Trophoblast cell (in vitro differentiated cells and primary cell): ENCODE results near the gene FGF9.

ENCODE experiments used
- DNase-seq, 2 donors: peaks; one replicate each; pipeline ENCODE4 v3.0.0-alpha.2; 2016
- H2AFZ ChIP-seq: 2 replicates; pipeline ENCODE4 v1.6.1; 2013; ENCODE audit warnings: low read length, moderate library complexity, mild to moderate bottlenecking; ENCODE audit not compliant: insufficient read depth, poor library complexity
- H2AK5ac ChIP-seq: 2 replicates; pipeline ENCODE4 v1.6.1; 2013; ENCODE audit warnings: mild to moderate bottlenecking, low read length
- H2BK120ac ChIP-seq: 2 replicates; pipeline ENCODE4 v1.6.1; 2013; ENCODE audit warnings: low read length, mild to moderate bottlenecking, moderate library complexity; ENCODE audit not compliant: insufficient read depth, poor library complexity
- H2BK12ac ChIP-seq: 2 replicates; pipeline ENCODE4 v1.6.1; 2013; ENCODE audit warnings: mild to moderate bottlenecking, low read length, moderate library complexity
- H2BK5ac ChIP-seq: 2 replicates; pipeline ENCODE4 v1.6.1; 2013; ENCODE audit warnings: low read length, low read depth, moderate library complexity, mild to moderate bottlenecking; ENCODE audit not compliant: poor library complexity
- H3K14ac ChIP-seq: 2 replicates; pipeline ENCODE4 v1.6.1; 2013; ENCODE audit warnings: mild to moderate bottlenecking, low read length
- H3K18ac ChIP-seq: 2 replicates; pipeline ENCODE4 v1.6.1; 2013; ENCODE audit warnings: mild to moderate bottlenecking, low read length
- H3K23ac ChIP-seq: 2 replicates; pipeline ENCODE4 v1.6.1; 2013; ENCODE audit warnings: low read length
- H3K27ac ChIP-seq: 2 replicates; pipeline ENCODE4 v1.5.1; 2013; ENCODE audit warnings: low read depth, mild to moderate bottlenecking, inconsistent platforms, low read length, moderate library complexity
- H3K27me3 ChIP-seq: 2 replicates; pipeline ENCODE4 v1.6.1; 2013; ENCODE audit warnings: inconsistent platforms, mild to moderate bottlenecking, low read length, moderate library complexity; ENCODE audit not compliant: insufficient read depth
- H3K36me3 ChIP-seq, 2 experiments: 1 replicate in 1 of 2; 2 replicates in 1 of 2; pipeline ENCODE4 v1.6.1; 2013; ENCODE audit warnings: low read length in 2 of 2, mild to moderate bottlenecking in 2 of 2, moderate library complexity in 1 of 2; ENCODE audit not compliant: insufficient read depth in 2 of 2, control insufficient read depth in 1 of 2
- H3K4ac ChIP-seq: 2 replicates; pipeline ENCODE4 v1.6.1; 2013; ENCODE audit warnings: low read depth, mild to moderate bottlenecking, low read length, moderate library complexity
- H3K4me1 ChIP-seq, 2 experiments: 1 replicate in 1 of 2; 2 replicates in 1 of 2; pipeline ENCODE4 v1.6.1; 2013; ENCODE audit warnings: low read length in 2 of 2, mild to moderate bottlenecking in 2 of 2, moderate library complexity in 1 of 2; ENCODE audit not compliant: insufficient read depth in 2 of 2, control insufficient read depth in 1 of 2
- H3K4me2 ChIP-seq: 2 replicates; pipeline ENCODE4 v1.6.1; 2013; ENCODE audit warnings: inconsistent platforms, mild to moderate bottlenecking, low read length, moderate library complexity
- H3K4me3 ChIP-seq: 2 replicates; pipeline ENCODE4 v1.5.1; 2013; ENCODE audit warnings: mild to moderate bottlenecking, low read depth, low read length, inconsistent platforms
- H3K79me1 ChIP-seq: one replicate; pipeline ENCODE4 v1.6.1; 2013; ENCODE audit warnings: low read length
- H3K79me2 ChIP-seq: 2 replicates; pipeline ENCODE4 v1.6.1; 2013; ENCODE audit warnings: low read length, mild to moderate bottlenecking; ENCODE audit not compliant: control insufficient read depth, insufficient read depth, poor library complexity
- H3K9ac ChIP-seq: 2 replicates; pipeline ENCODE4 v1.6.1; 2013; ENCODE audit warnings: mild to moderate bottlenecking, low read length
- H3K9me3 ChIP-seq: 2 replicates; pipeline ENCODE4 v1.6.1; 2013; ENCODE audit warnings: low read depth, mild to moderate bottlenecking, control low read depth, inconsistent platforms, low read length; ENCODE audit not compliant: insufficient read depth
- H4K12ac ChIP-seq: 2 replicates; pipeline ENCODE4 v1.6.1; 2013; ENCODE audit warnings: low read depth, mild to moderate bottlenecking, low read length, moderate library complexity
- H4K8ac ChIP-seq: 2 replicates; pipeline ENCODE4 v1.6.1; 2013; ENCODE audit warnings: low read depth, mild to moderate bottlenecking, low read length, moderate library complexity
- H4K91ac ChIP-seq: one replicate; pipeline ENCODE4 v1.6.1; 2013; ENCODE audit warnings: low read depth, mild to moderate bottlenecking, low read length, moderate library complexity
- WGBS: extraction: QIAGEN DNeasy Blood & Tissue Kit; methylation state at CpG from one replicate; pipeline ENCODE4 v1.1.7; 2013; ENCODE audit warnings: missing lambda C conversion rate; ENCODE audit not compliant: insufficient read length, insufficient coverage; ENCODE audit errors: extremely low coverage; 5-methylcytosine and 5-hydroxymethylcytosine counted together

The FGF9 gene

DNA sequence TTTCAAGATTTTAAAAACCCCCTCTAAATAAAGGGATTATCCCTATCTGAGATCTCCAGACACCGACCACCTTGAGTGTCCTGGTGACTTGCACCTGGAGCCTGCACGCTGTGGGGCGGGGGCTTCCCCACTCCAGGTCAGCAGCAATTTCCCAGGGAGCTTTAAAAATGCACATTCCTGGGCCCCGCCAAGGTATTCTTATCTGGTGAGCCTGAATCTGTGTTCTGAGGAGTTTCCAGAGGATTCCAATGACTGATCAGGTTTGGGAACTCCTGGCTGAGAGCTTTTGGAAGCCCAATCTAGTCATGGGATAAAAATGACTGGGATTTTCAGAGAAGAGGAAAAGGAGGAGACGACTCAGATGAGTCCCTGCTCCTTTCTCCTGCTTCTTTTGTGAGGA, 66.1 kb downstream of the FGF9 start:
- no peak overlapping the region for H3K27ac ChIP-seq
- no peaks in the 10 kb centered on the region for H3K27me3 ChIP-seq
- peaks cover 2% of the 10 kb centered on the region in 2 experiments for H3K4me1 ChIP-seq
- no peak overlapping the region for H3K9ac ChIP-seq
- no peak overlapping the region for H3K18ac ChIP-seq
- H3K79me2 ChIP-seq: no peaks in the 10 kb centered on the region
- no peak overlapping the region for H2BK12ac ChIP-seq
- no peaks in the 10 kb centered on the region for H3K79me1 ChIP-seq
- H3K36me3 ChIP-seq: no peaks in the 10 kb centered on the region
- no peak overlapping the region for H4K12ac ChIP-seq
- H3K23ac ChIP-seq: no peak overlapping the region
- H3K4me3 ChIP-seq: no peak overlapping the region
- H4K8ac ChIP-seq: no peak overlapping the region
- no peak overlapping the region for H3K4me2 ChIP-seq
- no peak overlapping the region for H2AFZ ChIP-seq
- no peak overlapping the region for H2AK5ac ChIP-seq
- no peak overlapping the region for H3K14ac ChIP-seq
- no CpG with 5 or more reads among the region's 5 CpGs for WGBS
- H4K91ac ChIP-seq: no peak overlapping the region
- H3K9me3 ChIP-seq: no peaks in the 10 kb centered on the region
- H2BK5ac ChIP-seq: no peak overlapping the region
- H3K4ac ChIP-seq: no peak overlapping the region
- no peak overlapping the region for H2BK120ac ChIP-seq
- DNase-seq: peak; percentile 45 to 52

- H3K23ac ChIP-seq: no peak overlapping the region
- peaks cover 1 to 2% of the 10 kb centered on the region in 2 experiments for H3K4me1 ChIP-seq
- H4K91ac ChIP-seq: no peak overlapping the region
- H2BK5ac ChIP-seq: no peak overlapping the region
- no peak overlapping the region for H2AK5ac ChIP-seq
- H4K8ac ChIP-seq: no peak overlapping the region
- H3K79me1 ChIP-seq: no peaks in the 10 kb centered on the region
- no peak for DNase-seq
- H3K79me2 ChIP-seq: no peaks in the 10 kb centered on the region
- no peak overlapping the region for H3K9ac ChIP-seq
- no peak overlapping the region for H3K4me2 ChIP-seq
- no peak overlapping the region for H2AFZ ChIP-seq
- H3K14ac ChIP-seq: no peak overlapping the region
- no peak overlapping the region for H3K4me3 ChIP-seq
- H2BK120ac ChIP-seq: no peak overlapping the region
- no peak overlapping the region for H3K18ac ChIP-seq
- H2BK12ac ChIP-seq: no peak overlapping the region
- H4K12ac ChIP-seq: no peak overlapping the region
- no peaks in the 10 kb centered on the region for H3K27me3 ChIP-seq
- no peak overlapping the region for H3K27ac ChIP-seq
- H3K9me3 ChIP-seq: no peaks in the 10 kb centered on the region
- H3K36me3 ChIP-seq: no peaks in the 10 kb centered on the region
- WGBS: no CpG with 5 or more reads among the region's 5 CpGs
- H3K4ac ChIP-seq: no peak overlapping the region
Measured at GRCh38 chr13:21738630-21739029, 67.8 kb downstream of the FGF9 start.

DNA sequence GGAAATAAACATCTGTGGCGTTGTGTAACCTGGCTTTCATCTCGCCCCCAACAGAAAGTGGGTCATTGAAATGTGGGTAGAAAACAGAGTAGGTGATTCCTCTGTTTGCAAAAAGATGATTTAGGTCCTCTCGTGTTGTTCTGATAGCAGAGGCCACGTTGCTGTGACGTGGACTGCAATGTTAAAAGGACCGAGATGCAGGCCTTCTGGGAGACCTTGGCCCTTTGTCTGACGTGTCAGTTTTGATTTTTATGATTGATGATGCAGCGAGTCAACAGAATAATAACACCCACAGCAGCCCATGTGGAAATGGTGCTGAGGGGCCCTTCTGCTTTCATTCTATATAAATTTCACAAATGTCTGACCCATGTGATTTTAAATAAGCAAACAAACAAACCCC, 68.9 kb downstream of the FGF9 start:
- Histone ChIP-seq H3K9me3 (no peaks in the 10 kb centered on the region), H3K14ac (no peak overlapping the region), H4K91ac (no peak overlapping the region), H3K4me3 (no peak overlapping the region), H3K4me1 (no peaks in the 10 kb centered on the region), H4K8ac (no peak overlapping the region), H3K27me3 (no peaks in the 10 kb centered on the region), H3K23ac (no peak overlapping the region), H2BK5ac (no peak overlapping the region), H3K18ac (no peak overlapping the region), H3K4ac (no peak overlapping the region), H3K79me1 (no peaks in the 10 kb centered on the region), H3K9ac (no peak overlapping the region), H2BK12ac (no peak overlapping the region), H3K27ac (no peak overlapping the region), H4K12ac (no peak overlapping the region), H2BK120ac (no peak overlapping the region), H3K4me2 (no peak overlapping the region), H3K36me3 (no peaks in the 10 kb centered on the region), H2AK5ac (no peak overlapping the region), H3K79me2 (no peaks in the 10 kb centered on the region), H2AFZ (no peak overlapping the region)
- peak in 1 of 2 donors; percentile 12 for DNase-seq
- WGBS: no CpG with 5 or more reads among the region's 8 CpGs

- Histone ChIP-seq H3K9ac (no peak overlapping the region), H3K79me1 (no peaks in the 10 kb centered on the region), H3K9me3 (no peaks in the 10 kb centered on the region), H3K4me1 (no peaks in the 10 kb centered on the region), H3K18ac (no peak overlapping the region), H2AK5ac (no peak overlapping the region), H3K23ac (no peak overlapping the region), H2AFZ (no peak overlapping the region), H3K79me2 (no peaks in the 10 kb centered on the region), H2BK12ac (no peak overlapping the region), H3K4me2 (no peak overlapping the region), H4K91ac (no peak overlapping the region), H3K27me3 (no peaks in the 10 kb centered on the region), H3K14ac (no peak overlapping the region), H4K12ac (no peak overlapping the region), H2BK120ac (no peak overlapping the region), H3K27ac (no peak overlapping the region), H3K4ac (no peak overlapping the region), H3K4me3 (no peak overlapping the region), H2BK5ac (no peak overlapping the region), H4K8ac (no peak overlapping the region), H3K36me3 (no peaks in the 10 kb centered on the region)
- DNase-seq: no peak
- no CpG with 5 or more reads among the region's 4 CpGs for WGBS
Measured at GRCh38 chr13:21741396-21741979, 70.6 kb downstream of the FGF9 start.
